ENCODE results near the gene FAM168B.

GRCh38 chr2:131016826-131017741 is 76.2 kb downstream of the FAM168B start:
- TF ChIP-seq POLR2A (IDR thresholded peaks at IDR 0.05) (no peak), CTCF (IDR thresholded peaks at IDR 0.05) (no peak)

Measured in adrenal gland (tissue), 5 donors.